Measurements from ENCODE around the gene SLC12A7.

- TF ChIP-seq CTCF (conservative IDR thresholded peaks at IDR 0.05; ENCODE audit: low read length) = no peak
- TF ChIP-seq EZH2phosphoT487 (IDR thresholded peaks at IDR 0.05; ENCODE audit: borderline replicate concordance, low read depth, low read length) = no peak
Observed at GRCh38 chr5:1013238-1013947, 98.5 kb downstream of the SLC12A7 start.
